GM21529 (cell line): ENCODE measurements around the gene RAB42.
"Not testable (repeated sequence)": the region's sequence is repeated elsewhere in the genome, so short reads cannot be mapped to it uniquely, and the experiment has no call there.

Source experiments
- ATAC-seq: cut with Tn5 transposase; IDR thresholded peaks from one replicate; pipeline ENCODE4 v1.9.1; 2021; ENCODE audit not compliant: unreplicated experiment

RAB42 gene

DNA sequence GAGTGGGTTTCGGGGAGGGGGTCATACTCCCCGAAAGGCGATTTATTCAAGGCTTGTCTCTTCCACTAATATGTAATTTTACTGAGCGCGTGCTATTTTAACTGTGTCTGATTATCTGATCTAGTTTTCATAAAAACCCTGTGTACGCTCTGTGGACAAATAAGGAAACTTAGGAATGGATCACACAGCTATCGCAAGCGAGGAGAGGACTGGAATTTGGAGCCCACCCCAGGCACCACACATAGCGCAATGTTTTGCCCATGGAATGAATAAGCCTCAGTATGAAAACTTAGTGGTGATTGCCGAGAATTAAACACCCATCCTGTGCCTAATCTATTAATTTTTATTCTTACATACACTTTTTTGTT lies 9.8 kb upstream of the RAB42 start:
- ATAC-seq = no peak

DNA sequence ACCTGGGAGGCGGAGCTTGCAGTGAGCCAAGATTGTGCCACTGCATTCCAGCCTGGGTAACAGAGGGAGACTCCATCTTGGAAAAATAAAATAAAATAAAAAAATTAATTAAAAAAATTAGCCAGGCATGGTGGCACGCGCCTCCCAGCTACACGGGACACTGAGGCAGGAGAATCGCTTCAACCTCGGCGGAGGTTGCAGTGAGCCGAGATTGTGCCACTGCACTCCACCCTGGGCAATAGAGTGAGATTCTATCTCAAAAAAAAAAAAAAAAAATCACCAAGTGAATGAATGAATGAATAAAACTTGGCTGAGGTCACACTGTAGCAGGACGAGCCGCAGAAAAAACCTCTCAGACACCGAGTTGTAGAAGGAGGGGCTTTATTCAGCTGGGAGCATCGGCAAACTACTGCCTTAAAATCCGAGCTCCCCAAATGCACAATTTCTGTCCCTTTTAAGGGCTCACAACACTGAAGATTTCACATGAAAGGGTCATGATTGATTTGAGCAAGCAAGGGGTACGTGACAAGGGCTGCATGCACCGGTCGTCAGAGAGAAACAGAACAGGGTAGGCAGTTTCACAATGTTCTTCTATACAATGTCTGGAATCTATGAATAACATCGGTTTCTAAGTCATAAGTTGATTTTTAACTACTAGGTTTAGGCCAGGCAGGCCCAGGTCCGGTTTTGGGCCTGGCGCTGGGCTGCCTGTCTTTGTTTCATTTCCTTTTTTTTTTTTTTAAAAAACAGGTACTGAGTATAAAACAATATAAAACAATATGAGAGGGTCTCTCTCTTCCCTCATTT lies 5.3 kb upstream of the RAB42 start:
- ATAC-seq = not testable (repeated sequence)

DNA sequence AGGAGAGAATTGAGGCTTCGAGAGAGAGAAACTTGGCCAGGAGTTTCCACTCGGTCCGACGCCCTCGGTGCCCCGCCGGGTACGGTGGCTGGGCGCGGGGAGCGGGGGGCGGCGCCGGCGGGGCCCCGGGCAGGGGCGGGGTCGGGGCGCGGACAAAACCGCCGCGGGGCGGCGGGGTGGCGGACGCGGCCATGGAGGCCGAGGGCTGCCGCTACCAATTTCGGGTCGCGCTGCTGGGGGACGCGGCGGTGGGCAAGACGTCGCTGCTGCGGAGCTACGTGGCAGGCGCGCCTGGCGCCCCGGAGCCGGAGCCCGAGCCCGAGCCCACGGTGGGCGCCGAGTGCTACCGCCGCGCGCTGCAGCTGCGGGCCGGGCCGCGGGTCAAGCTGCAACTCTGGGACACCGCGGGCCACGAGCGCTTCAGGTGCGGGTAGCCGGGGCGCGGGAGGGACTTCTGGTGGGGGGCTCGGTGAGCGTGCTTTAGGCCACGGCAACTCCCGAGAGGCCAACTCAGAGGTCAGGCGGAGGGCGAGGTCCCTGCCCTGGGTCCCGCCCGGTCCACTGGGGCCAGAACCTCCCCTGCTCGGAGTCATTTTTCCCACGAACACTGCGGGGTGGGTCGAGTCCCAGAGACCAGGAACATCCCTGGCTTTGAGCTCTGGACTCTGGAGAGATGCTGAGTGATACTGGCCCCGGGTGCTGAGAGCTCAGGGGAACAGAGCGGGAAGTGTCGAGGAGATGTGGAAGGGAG lies 431 bp downstream of the RAB42 start:
- no peak for ATAC-seq

DNA sequence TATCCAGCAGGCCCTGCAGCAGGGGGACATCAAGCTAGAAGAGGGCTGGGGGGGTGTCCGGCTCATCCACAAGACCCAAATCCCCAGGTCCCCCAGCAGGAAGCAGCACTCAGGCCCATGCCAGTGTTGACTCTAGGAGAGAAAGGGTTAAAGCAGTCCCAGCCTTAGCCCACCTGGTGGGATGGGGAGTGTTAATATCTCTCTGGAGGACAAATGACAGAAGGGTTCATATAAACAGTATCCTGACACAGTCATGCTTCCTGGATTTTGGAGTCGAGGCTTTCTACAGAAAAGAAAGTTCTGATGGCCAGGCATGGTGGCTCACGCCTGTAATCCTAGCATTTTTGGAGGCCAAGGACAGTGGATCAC lies 1.9 kb downstream of the RAB42 start:
- ATAC-seq = not testable (repeated sequence)

DNA sequence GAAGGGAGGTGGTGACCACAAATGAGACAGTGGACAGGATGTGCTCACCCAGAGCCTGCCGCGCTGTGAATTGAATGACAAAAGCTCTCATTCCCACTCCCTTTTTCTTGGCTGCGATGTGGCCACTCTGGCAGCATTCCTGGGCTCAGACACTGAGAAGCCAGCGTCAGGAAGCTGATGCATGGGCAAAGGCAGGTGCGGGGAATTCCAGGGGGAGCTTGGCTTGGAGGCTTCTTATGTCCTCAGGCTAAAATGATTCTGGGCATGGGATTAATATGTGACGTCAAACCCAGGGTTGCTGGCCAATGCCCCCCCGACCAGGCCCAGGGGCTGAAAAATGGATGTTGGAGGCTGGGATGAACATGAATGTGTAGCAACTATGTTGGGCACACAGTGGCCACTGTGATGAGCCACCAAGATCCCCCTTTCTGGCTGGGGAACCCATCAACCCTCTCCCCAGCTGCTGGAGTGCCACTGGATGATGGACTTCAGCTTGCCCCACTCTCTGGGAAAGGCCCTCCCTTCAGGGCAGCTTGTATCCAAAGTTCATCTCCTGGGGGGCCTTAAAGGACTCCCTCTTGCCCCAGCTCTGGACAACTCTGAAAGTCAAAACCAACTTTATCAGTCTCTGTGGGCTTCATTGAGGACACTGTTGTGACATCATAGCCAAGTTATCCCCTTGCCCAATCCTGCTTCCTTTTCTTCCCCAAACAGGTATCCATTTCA lies 2.8 kb downstream of the RAB42 start:
- not testable (repeated sequence) for ATAC-seq

DNA sequence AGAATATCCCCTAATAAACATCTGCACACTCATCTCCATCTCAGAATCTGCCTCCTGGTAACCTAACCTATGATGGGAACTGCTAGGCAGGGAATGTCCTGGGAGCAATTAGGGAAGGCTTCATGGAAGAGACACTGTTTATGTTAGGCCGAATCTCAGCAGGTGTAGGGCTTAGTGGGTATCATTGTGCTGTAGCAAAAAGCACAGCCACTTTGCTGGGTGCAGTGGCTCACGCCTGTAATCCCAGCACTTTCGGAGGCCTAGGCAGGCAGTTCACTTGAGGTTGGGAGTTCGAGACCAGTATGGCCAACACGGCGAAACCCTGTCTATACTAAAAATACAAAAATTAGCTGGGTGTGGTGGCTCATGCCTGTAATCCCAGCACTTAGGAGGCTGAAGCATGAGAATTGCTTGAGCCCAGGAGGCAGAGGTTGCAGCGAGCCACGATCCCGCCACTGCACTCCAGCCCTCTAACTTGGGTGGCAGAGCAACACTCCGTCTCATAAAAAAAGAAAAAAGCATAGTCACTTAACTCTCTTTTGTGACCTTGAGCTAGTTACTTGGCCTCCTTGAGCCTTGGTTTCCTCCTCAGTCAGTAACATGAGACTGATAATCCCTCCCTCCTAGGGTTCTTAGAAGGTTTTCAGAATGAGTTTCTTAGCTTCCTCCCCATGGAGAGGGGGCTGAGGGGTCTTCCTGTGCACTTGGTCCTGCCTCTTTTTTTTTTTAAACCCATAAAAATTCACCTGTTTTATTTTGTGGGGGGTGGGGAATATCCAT lies 3.5 kb downstream of the RAB42 start:
- no peak for ATAC-seq

DNA sequence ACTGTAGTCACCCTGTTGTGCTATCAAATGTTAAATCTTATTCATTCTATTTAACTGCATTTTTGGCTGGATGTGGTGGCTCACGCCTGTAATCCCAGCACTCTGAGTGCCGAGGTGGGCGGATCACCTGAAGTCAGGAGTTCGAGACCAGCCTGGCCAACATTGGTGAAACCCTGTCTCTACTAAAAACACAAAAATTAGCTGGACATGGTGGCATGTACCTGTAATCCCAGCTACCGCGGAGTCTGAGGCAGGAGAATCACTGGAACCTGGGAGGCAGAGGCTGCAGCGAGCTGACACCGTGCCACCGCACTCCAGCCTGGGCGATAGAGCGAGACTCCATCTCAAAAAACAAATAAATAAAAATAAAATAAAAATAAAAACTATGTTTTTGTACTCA lies 4.2 kb downstream of the RAB42 start:
- not testable (repeated sequence) for ATAC-seq

DNA sequence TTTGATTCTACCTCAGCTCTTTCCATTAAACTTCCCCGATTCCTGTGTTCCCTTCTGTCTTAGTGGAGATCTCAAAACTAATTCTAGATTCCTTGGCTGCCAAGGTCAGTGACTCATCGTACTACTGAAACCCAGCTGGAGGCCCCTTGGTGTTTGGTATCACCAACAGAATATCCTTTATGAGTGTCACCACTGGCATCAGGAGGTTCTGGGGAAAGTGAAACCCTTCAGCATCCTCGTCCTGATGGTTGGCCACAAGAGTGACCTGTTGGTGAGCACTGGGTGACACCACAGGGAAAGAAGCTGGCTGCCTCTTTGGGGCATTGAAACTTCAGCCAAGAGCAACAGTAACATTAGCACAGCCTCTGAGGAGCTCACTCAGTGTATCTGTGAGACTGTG lies 9.6 kb downstream of the RAB42 start:
- ATAC-seq = no peak

DNA sequence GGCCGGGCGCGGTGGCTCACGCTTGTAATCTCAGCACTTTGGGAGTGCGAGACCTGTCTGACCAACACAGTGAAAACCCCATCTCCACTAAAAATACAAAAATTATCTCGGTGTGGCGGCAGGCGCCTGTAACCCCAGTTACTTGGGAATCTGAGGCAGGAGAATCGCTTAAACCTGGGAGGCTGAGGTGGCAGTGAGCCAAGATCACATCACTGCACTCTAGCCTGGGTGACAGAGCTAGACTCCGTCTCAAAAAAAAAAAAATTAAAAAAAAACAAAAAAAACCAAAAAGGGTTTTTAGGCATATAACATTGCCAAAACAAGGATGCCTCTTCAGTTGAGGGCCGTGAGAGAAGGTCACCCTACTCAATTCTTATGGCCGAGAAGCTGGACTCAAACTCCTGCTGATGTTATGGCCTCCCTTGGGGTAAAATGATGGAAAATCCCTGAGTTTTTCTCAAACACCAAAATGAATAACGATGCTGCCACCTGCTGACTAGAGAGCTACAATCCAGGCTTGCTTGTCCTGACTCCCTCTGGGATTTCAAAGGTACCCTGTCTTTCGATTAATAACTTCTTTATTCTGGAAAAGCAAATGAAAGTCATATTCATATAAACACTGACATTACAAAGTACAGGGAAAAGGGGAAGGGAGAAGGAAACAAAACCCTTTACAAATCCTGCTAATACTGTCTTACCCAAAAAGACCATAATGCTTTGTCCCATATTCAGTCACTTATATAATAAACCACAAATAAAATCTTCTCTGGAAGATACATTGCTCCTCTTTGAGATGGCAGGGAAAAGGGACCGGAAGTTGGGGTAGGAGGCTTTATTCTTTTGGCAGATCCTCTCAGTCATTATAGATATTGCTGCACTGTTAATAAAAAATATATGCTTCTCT lies 10.7 kb downstream of the RAB42 start:
- no peak for ATAC-seq

DNA sequence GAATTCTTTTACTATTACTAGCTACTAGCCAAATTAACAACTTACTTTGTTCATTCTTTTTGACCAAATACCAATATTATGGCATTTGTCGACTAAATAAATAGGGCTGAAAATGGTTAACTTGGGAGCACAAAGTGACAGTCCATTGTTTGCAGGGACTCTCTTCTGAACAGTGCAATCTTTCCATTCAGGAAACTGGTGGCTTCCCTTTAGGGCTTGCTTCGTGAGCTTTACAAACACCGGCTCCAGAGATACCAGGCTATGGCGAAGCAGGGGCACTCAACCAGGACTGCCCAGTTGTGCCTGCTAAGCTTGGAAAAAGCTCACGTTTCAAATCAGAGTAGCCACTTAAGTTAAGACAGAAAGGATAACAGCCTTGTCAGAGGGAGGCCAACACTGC lies 12.3 kb downstream of the RAB42 start:
- no peak for ATAC-seq

DNA sequence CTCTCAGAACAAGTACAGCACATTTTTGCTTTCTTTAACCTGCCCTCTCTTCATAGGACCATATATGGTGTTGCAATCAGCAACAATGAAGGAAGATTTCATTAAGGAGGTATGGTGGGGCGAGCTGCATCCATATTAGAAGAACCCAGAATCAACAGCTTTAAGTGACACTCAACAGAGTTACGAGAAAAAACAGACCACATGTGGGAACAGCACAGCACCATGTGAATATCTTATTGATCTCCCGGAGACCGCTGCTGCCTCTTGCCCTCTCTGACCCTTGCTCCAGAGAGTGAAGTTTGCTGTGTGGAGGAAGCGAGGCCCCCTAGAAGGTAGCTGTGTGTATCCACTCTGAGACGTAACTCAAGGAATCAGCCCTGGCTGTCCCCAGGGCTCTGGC lies 12.9 kb downstream of the RAB42 start:
- no peak for ATAC-seq

DNA sequence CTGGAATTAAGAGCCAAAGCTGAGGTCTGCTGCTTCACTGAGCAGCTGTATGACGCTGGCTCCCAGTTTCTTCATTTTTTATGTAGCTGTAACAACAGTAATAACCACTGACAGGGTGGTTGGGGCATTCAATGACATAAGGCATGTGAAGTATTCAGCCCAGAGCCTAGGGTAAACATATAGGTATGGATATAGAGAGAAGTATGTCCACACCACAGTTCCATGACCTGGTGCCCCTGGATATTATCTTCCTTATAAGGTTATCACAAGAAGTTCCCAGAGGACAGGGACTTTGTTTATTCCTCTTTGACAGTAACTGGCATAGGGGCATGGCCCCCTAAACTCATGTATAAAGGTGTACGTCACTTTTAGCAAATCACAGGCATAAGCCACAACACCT lies 14.7 kb downstream of the RAB42 start:
- ATAC-seq = no peak

DNA sequence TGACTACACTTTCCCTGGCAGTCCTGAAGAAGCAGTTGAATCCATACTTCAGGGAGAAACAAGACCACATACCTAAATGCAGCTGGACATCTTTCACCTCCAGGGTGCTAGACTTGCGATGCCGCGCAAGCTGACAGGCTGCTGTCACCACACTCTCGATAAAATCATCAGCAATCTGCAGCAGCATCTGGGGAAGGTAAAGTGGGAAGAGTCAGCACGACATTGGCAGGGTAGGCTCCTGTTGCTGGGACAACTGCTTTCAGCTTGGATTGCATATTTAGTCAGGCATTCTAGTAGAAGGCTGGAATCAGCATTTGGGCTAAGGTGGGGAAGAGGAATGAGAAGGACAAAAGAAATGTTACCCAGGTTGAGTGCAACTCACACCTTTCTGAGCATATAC lies 21.1 kb downstream of the RAB42 start:
- no peak for ATAC-seq

DNA sequence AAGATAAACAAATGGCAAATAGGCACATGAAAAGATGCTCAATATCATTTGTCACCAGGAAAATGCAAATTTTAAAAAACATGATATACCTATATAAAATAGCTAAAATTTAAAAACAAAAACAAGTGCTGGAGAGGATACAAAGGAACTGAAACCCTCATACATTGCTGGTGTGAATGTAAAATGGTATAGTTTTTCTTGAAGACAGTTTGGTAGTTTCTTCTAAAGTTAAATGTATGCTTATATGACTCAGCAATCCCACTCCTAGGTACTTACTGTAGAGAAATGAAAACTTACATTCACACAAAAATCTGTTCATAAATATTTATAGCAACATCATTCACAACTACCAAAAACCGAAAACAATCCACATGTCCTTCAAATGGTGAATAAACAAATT lies 39.6 kb downstream of the RAB42 start:
- ATAC-seq = no peak

DNA sequence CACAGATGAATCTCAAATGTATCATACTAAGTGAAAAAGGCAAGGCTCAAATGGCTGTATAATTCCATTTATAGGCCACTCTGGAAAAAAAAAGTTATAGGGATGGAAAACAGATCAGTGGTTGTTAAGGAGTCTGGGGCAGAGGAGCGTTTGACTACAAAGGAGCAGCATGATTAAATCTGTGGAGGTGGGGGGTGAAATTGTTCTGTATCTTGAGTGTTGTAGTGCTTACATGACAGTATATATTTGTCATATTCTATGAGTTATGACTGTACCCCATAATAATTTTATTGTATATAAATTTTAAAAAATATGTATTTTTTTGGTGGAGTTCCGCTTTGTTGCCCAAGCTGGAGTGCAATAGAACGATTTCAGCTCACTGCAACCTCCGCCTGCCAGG lies 40.5 kb downstream of the RAB42 start:
- ATAC-seq = no peak

DNA sequence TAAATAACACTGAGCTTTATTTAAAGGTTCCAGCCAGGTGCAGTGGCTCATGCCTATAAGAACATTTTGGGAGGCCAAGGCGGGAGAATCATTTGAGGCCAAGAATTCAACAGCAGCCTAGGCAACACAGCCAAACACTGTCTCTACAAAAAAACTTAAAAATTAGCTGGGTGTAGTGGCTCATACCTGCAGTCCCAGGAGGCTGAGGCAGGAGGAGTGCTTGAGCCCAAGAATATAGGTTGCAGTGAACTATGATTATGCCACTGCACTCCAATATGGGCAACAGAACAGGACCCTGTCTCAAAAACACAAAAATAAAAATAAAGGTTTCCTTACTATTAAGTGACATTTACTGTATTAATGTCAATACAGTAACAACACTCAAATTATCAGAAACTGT lies 48.7 kb downstream of the RAB42 start:
- no peak for ATAC-seq

DNA sequence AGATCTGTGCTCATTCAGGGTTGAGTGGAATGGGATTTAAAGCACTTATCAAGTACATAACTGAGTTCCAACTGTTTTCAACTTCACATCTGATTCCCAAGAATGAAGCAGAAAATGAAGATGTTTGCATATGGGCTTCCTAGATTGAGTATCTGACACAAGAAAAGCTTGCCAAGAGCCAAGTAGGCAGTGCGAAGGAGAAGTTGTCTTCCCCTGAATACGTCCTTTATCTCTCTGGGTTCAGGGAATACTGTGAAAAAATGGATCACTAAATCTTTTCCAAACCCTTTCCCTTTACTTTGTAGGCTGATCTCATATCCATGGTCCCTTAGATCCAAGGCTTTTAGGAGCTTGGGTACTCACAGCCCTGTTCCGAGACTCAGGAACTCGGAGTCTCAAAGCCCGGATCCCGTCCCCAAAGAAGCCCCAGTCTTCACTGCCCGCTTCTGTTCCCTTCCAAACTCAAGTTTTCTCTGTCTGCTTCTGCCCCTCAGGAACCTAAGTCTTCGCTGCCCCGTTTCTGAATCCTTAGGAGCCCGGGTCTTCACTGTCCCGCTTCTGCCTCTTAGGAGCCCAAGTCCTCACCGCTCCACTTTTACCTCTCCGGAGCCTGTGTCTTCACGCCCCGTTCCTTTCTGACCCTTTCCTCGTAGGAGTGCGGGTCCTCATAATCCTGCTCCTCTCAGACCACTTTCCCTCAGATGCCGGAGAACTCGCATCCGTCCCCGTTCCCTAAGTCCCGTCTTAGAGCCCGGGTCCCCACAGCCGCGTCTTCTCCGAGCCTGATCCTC lies 50.2 kb downstream of the RAB42 start:
- ATAC-seq = peak; percentile 15

DNA sequence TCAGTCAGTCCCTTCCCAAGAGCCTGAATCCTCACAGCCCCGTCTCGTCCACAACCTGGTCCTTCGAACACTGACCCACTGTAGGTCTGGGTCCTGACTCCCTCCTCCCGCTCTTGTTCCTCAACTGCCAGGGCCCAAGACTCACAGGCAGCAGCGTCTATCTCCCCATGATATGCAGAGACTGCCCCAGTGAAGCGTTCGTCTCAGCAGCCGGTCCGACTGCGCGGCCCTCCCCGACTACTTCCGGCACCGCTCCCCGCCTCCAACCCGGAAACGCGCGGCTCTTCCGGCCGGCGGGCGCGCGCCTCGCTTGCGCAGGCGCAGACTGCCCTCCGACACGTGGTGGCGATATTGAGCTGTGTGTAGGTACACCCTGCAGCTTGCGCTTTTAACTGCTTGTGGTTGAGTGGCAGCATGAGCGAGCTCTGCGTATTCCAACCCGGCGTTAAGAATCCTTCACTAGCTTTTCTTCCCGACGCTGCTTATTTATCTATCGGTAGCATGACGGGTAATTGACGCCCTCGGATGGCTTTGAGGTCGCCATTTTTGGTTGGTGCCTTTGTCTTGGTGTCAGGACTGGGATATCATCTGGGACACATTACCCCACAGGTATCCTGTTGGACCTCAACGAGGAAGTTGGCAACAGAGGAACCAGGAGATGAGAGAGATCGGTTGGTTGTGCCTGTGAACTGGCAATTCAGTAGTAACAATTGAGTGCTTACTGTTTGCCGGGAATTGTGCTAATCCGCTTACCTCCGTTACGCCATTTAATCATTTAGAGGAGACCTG lies 51.0 kb downstream of the RAB42 start, which contains the start of gene TAF12:
Gene TAF12 (minus strand): TSS at position 221 of the 789 bp plus-strand sequence. CDS start 20,986 bp downstream, outside the sequence.
- ATAC-seq = peak; percentile 72
